ENCODE results near the gene RELB.

- TF ChIP-seq CTCF (IDR thresholded peaks at IDR 0.05) (no peak), POLR2A (IDR thresholded peaks at IDR 0.05) (no peak)
Measured at GRCh38 chr19:45087531-45087930, 86.3 kb downstream of the RELB start.

Measured in adrenal gland (tissue), 5 donors.